Measurements from ENCODE around the gene SPACA9.

The SPACA9 gene

DNA sequence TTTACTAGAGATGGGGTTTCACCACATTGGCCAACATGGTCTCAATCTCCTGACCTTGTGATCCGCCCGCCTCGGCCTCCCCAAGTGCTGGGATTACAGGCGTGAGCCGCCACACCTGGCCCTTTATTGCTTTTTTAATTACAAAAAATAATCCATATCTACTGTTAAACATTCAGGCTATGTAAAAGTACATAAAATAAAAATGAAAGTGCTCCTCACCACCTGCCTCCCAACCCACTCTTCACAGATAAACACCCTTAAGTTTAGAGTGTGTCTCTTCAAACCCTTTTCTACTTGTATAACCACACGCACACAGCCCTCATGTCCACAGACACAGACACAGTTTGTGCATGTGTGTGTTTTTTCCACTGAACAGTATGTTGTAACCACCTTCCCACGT is 49.0 kb downstream of the SPACA9 start:
- H3K27ac ChIP-seq = no peak overlapping the region
- H3K36me3 ChIP-seq (ENCODE audit: insufficient read depth, low read length) = peaks cover 49% of the 10 kb centered on the region
- no peak overlapping the region for H3K9ac ChIP-seq (ENCODE audit: insufficient read length)
- no peaks in the 10 kb centered on the region for H3K9me3 ChIP-seq (ENCODE audit: low read depth, low read length)
- no peak overlapping the region for H3K4me3 ChIP-seq
- TF ChIP-seq EZH2 (IDR thresholded peaks at IDR 0.05) = no peak
- no peak for TF ChIP-seq POLR2AphosphoS5 (IDR thresholded peaks at IDR 0.05; ENCODE audit: borderline replicate concordance, low read depth, low read length)
- TF ChIP-seq FOXP2 (optimal IDR thresholded peaks at IDR 0.05; ENCODE audit: control extremely low read depth, extremely low read length, insufficient read depth) = no peak
- DNase-seq (ENCODE audit: low read depth, low spot score) = no peak

DNA sequence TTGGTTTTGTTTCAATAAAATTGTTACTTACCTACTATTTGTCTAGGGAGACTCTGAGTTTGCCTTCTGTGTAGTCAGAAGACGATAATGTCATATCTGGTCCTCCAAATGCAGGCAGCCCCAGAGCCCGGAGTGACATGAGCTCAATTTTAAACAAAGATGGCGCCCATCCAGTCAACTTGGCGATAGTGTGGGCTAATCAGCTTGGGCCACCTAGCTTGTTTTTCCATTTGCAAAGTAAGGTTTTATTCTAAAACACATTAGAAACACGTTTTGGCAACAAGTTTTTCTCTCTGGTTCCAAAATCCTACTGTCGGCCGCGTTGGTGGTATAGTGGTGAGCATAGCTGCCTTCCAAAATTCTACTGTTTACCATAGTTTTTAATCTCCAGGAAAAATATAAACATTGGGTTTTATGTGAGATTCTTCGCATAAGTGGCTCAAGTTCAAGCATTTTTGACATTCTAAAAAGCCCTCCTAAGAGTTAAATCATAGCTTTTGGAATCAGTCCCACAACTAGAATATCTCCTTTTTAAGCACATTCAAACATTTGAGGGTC is 52.6 kb downstream of the SPACA9 start:
- DNase-seq (ENCODE audit: low read depth, low spot score) = no peak
- no peak overlapping the region for H3K27ac ChIP-seq
- peaks cover 33% of the 10 kb centered on the region; the same call in 1 of the 2 replicates for H3K36me3 ChIP-seq (ENCODE audit: insufficient read depth, low read length)
- no peaks in the 10 kb centered on the region for H3K9me3 ChIP-seq (ENCODE audit: low read depth, low read length)
- no peak overlapping the region for H3K4me3 ChIP-seq
- TF ChIP-seq EZH2 (IDR thresholded peaks at IDR 0.05) (no peak), POLR2AphosphoS5 (IDR thresholded peaks at IDR 0.05; ENCODE audit: borderline replicate concordance, low read depth, low read length) (no peak), FOXP2 (optimal IDR thresholded peaks at IDR 0.05; ENCODE audit: control extremely low read depth, extremely low read length, insufficient read depth) (no peak)
- H3K9ac ChIP-seq (ENCODE audit: insufficient read length) = no peak overlapping the region

DNA sequence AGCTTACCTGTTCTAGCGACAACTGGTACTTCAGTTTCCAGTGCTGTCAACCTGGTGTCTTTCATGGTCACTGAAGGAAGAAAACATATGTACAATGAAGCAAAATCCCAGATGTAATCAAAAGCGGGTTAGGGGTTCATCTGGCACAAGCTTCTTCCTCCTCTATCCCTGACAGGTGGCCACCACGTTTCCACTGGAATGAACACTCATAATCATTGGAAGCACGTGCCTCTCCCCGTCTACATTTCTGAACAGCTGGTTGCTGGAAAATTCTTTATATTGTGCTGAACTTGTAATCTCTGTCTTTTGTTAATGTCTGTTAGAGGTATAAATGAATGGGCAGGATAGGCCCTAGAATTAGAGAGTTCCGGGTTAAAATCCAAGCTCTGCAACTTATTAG is 56.3 kb downstream of the SPACA9 start:
- Histone ChIP-seq H3K27ac (no peak overlapping the region), H3K36me3 (ENCODE audit: insufficient read depth, low read length) (peaks cover 13% of the 10 kb centered on the region; the same call in 1 of the 2 replicates), H3K9ac (ENCODE audit: insufficient read length) (no peak overlapping the region), H3K9me3 (ENCODE audit: low read depth, low read length) (no peaks in the 10 kb centered on the region), H3K4me3 (no peak overlapping the region)
- no peak for DNase-seq (ENCODE audit: low read depth, low spot score)
- TF ChIP-seq POLR2AphosphoS5 (IDR thresholded peaks at IDR 0.05; ENCODE audit: borderline replicate concordance, low read depth, low read length) (no peak), EZH2 (IDR thresholded peaks at IDR 0.05) (no peak), FOXP2 (optimal IDR thresholded peaks at IDR 0.05; ENCODE audit: control extremely low read depth, extremely low read length, insufficient read depth) (no peak)

DNA sequence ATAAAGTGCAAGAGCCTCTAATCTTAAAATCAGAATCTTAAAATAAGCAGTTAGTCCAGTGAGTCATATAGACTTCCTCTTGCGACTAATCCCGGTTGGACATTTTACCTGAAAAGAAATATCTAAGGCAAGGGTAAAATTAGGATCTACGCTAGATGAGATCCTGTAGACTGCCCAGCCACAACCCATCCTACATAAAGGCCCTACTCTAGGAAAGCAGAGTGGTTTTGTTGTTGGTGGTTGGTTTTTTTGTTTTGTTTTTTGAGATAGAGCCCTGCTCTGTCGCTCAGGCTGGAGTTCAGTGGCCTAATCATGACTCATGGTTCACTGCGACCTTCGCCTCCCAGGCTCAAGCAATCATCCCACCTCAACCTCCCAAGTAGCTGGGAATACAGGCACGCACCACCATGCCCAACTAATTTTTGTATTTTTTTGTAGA is 58.8 kb downstream of the SPACA9 start:
- TF ChIP-seq FOXP2 (optimal IDR thresholded peaks at IDR 0.05; ENCODE audit: control extremely low read depth, extremely low read length, insufficient read depth) = no peak
- TF ChIP-seq POLR2AphosphoS5 (IDR thresholded peaks at IDR 0.05; ENCODE audit: borderline replicate concordance, low read depth, low read length) = no peak
- no peak for TF ChIP-seq EZH2 (IDR thresholded peaks at IDR 0.05)
- no peaks in the 10 kb centered on the region for H3K9me3 ChIP-seq (ENCODE audit: low read depth, low read length)
- H3K27ac ChIP-seq = no peak overlapping the region
- DNase-seq (ENCODE audit: low read depth, low spot score) = no peak
- H3K36me3 ChIP-seq (ENCODE audit: insufficient read depth, low read length) = peaks cover 9% of the 10 kb centered on the region; the same call in 1 of the 2 replicates
- H3K9ac ChIP-seq (ENCODE audit: insufficient read length) = no peak overlapping the region
- no peak overlapping the region for H3K4me3 ChIP-seq

DNA sequence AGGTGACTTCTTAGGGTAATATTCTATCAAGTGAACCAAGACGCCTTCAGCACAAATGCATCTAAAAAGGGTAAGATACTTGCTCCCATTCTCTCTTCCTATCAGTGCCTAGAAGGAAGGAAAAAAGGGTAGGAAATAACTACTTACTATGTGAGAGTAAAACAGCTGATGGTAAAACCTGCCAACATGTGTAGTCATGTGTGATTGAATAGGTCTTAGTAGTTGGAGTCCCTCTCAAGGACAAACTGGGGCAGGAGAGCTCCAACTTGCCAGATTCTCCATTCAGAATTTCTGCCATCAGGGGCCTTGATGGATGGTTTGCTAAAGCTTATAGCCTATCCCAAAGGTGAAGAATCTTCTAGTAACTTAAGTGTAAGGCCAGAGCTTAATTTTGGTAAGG is 60.5 kb downstream of the SPACA9 start:
- no peak for DNase-seq (ENCODE audit: low read depth, low spot score)
- Histone ChIP-seq H3K4me3 (no peak overlapping the region), H3K36me3 (ENCODE audit: insufficient read depth, low read length) (peaks cover 4% of the 10 kb centered on the region; the same call in 1 of the 2 replicates), H3K27ac (no peak overlapping the region), H3K9me3 (ENCODE audit: low read depth, low read length) (no peaks in the 10 kb centered on the region), H3K9ac (ENCODE audit: insufficient read length) (no peak overlapping the region)
- no peak for TF ChIP-seq FOXP2 (optimal IDR thresholded peaks at IDR 0.05; ENCODE audit: control extremely low read depth, extremely low read length, insufficient read depth)
- no peak for TF ChIP-seq EZH2 (IDR thresholded peaks at IDR 0.05)
- TF ChIP-seq POLR2AphosphoS5 (IDR thresholded peaks at IDR 0.05; ENCODE audit: borderline replicate concordance, low read depth, low read length) = no peak
